Measurements from ENCODE around the gene ERP44.

ERP44 gene

DNA sequence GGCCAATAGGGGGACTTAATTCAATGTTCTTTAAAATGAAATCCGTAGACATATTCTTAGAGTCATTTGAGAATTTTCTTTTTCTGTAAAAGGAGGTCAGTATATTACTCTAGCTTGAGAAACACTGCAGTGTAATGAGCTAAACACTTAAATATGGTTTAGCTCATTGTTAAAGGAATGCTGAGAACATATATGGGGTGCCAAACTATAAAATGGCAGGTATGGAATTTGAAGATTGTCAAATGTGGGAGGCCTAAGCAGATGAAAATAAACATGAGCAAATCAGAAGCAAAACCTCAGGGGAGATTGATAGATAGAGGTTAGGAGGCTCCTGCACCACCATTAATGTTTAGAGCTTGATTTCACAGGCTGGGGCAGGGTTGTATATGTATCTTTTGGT is 134.5 kb downstream of the ERP44 start:
- Histone ChIP-seq H3K4me3 (ENCODE audit: control insufficient read depth in 1 of 7, extremely low read depth in 1 of 7, insufficient read depth in 4 of 7, low read depth in 2 of 7, low read length in 6 of 7) (no peak overlapping the region), H3K27me3 (replicated peaks in 2 of 5; ENCODE audit: control insufficient read depth in 4 of 5, insufficient read depth in 5 of 5, low read length in 4 of 5) (no peaks in the 10 kb centered on the region), H3K27ac (ENCODE audit: insufficient read depth in 1 of 2, low read depth in 1 of 2, low read length in 2 of 2, poor library complexity in 1 of 2, severe bottlenecking in 2 of 2) (no peak overlapping the region), H3K9me3 (ENCODE audit: control extremely low read depth in 1 of 5, control insufficient read depth in 4 of 5, insufficient read depth in 2 of 5, low read depth in 1 of 5, low read length in 4 of 5) (no peaks in the 10 kb centered on the region), H3K36me3 (ENCODE audit: control insufficient read depth in 4 of 4, insufficient read depth in 4 of 4, low read length in 3 of 4) (peaks cover 5 to 37% (median 19%) of the 10 kb centered on the region in 4 experiments), H3K4me1 (ENCODE audit: control extremely low read depth in 1 of 4, control insufficient read depth in 4 of 4, insufficient read depth in 4 of 4, low read length in 3 of 4) (no peaks in the 10 kb centered on the region)
- no peak for DNase-seq
- ChIA-PET CTCF (no interaction called here), POLR2A (no interaction called here)
- 100% methylated on average over 1 of the region's 1 CpG for WGBS (ENCODE audit: insufficient coverage)

- Histone ChIP-seq H3K4me1 (ENCODE audit: control extremely low read depth in 1 of 4, control insufficient read depth in 4 of 4, insufficient read depth in 4 of 4, low read length in 3 of 4) (no peaks in the 10 kb centered on the region), H3K4me3 (ENCODE audit: control insufficient read depth in 1 of 7, extremely low read depth in 1 of 7, insufficient read depth in 4 of 7, low read depth in 2 of 7, low read length in 6 of 7) (no peak overlapping the region), H3K36me3 (ENCODE audit: control insufficient read depth in 4 of 4, insufficient read depth in 4 of 4, low read length in 3 of 4) (peaks cover 2 to 25% (median 12%) of the 10 kb centered on the region in 4 experiments), H3K27me3 (replicated peaks in 2 of 5; ENCODE audit: control insufficient read depth in 4 of 5, insufficient read depth in 5 of 5, low read length in 4 of 5) (no peaks in the 10 kb centered on the region), H3K9me3 (ENCODE audit: control extremely low read depth in 1 of 5, control insufficient read depth in 4 of 5, insufficient read depth in 2 of 5, low read depth in 1 of 5, low read length in 4 of 5) (no peaks in the 10 kb centered on the region), H3K27ac (ENCODE audit: insufficient read depth in 1 of 2, low read depth in 1 of 2, low read length in 2 of 2, poor library complexity in 1 of 2, severe bottlenecking in 2 of 2) (no peak overlapping the region)
- no peak for DNase-seq
- no CpG with 5 or more reads among the region's 1 CpG for WGBS (ENCODE audit: insufficient coverage)
- POLR2A ChIA-PET = no interaction called here
- CTCF ChIA-PET = interaction anchor here (0.8 to 1.6 kb wide), 2 partner anchors 16 to 138 kb away, joined by 3 to 4 read pairs; no protein-coding TSS in a partner anchor
Measured at GRCh38 chr9:99962680-99963261, 136.0 kb downstream of the ERP44 start.

- Histone ChIP-seq H3K36me3 (ENCODE audit: control insufficient read depth in 4 of 4, insufficient read depth in 4 of 4, low read length in 3 of 4) (peaks cover 10 to 17% (median 10%) of the 10 kb centered on the region in 4 experiments), H3K4me3 (ENCODE audit: control insufficient read depth in 1 of 7, extremely low read depth in 1 of 7, insufficient read depth in 4 of 7, low read depth in 2 of 7, low read length in 6 of 7) (no peak overlapping the region), H3K27ac (ENCODE audit: insufficient read depth in 1 of 2, low read depth in 1 of 2, low read length in 2 of 2, poor library complexity in 1 of 2, severe bottlenecking in 2 of 2) (no peak overlapping the region), H3K27me3 (replicated peaks in 2 of 5; ENCODE audit: control insufficient read depth in 4 of 5, insufficient read depth in 5 of 5, low read length in 4 of 5) (no peaks in the 10 kb centered on the region), H3K9me3 (ENCODE audit: control extremely low read depth in 1 of 5, control insufficient read depth in 4 of 5, insufficient read depth in 2 of 5, low read depth in 1 of 5, low read length in 4 of 5) (peaks cover 0 to 3% (median 0%) of the 10 kb centered on the region in 5 experiments), H3K4me1 (ENCODE audit: control extremely low read depth in 1 of 4, control insufficient read depth in 4 of 4, insufficient read depth in 4 of 4, low read length in 3 of 4) (peaks cover 0 to 5% (median 1%) of the 10 kb centered on the region in 4 experiments)
- no peak for DNase-seq
- WGBS (ENCODE audit: insufficient coverage) = no CpG with 5 or more reads among the region's 4 CpGs
- POLR2A ChIA-PET = no interaction called here
- CTCF ChIA-PET = no interaction called here
Measured at GRCh38 chr9:99955606-99956005, 143.2 kb downstream of the ERP44 start.

GRCh38 chr9:99954819-99955218 is 144.0 kb downstream of the ERP44 start:
- WGBS (ENCODE audit: insufficient coverage) = no CpG with 5 or more reads among the region's 1 CpG
- Histone ChIP-seq H3K27me3 (replicated peaks in 2 of 5; ENCODE audit: control insufficient read depth in 4 of 5, insufficient read depth in 5 of 5, low read length in 4 of 5) (no peaks in the 10 kb centered on the region), H3K4me1 (ENCODE audit: control extremely low read depth in 1 of 4, control insufficient read depth in 4 of 4, insufficient read depth in 4 of 4, low read length in 3 of 4) (peaks cover 0 to 5% (median 1%) of the 10 kb centered on the region in 4 experiments), H3K9me3 (ENCODE audit: control extremely low read depth in 1 of 5, control insufficient read depth in 4 of 5, insufficient read depth in 2 of 5, low read depth in 1 of 5, low read length in 4 of 5) (peaks cover 0 to 3% (median 0%) of the 10 kb centered on the region in 5 experiments), H3K4me3 (ENCODE audit: control insufficient read depth in 1 of 7, extremely low read depth in 1 of 7, insufficient read depth in 4 of 7, low read depth in 2 of 7, low read length in 6 of 7) (no peak overlapping the region), H3K36me3 (ENCODE audit: control insufficient read depth in 4 of 4, insufficient read depth in 4 of 4, low read length in 3 of 4) (peaks cover 10 to 16% (median 10%) of the 10 kb centered on the region in 4 experiments), H3K27ac (ENCODE audit: insufficient read depth in 1 of 2, low read depth in 1 of 2, low read length in 2 of 2, poor library complexity in 1 of 2, severe bottlenecking in 2 of 2) (no peak overlapping the region)
- POLR2A ChIA-PET = no interaction called here
- no peak for DNase-seq
- CTCF ChIA-PET = no interaction called here

- Histone ChIP-seq H3K4me3 (ENCODE audit: control insufficient read depth in 1 of 7, extremely low read depth in 1 of 7, insufficient read depth in 4 of 7, low read depth in 2 of 7, low read length in 6 of 7) (no peak overlapping the region), H3K27me3 (replicated peaks in 2 of 5; ENCODE audit: control insufficient read depth in 4 of 5, insufficient read depth in 5 of 5, low read length in 4 of 5) (no peaks in the 10 kb centered on the region), H3K27ac (ENCODE audit: insufficient read depth in 1 of 2, low read depth in 1 of 2, low read length in 2 of 2, poor library complexity in 1 of 2, severe bottlenecking in 2 of 2) (no peak overlapping the region), H3K9me3 (ENCODE audit: control extremely low read depth in 1 of 5, control insufficient read depth in 4 of 5, insufficient read depth in 2 of 5, low read depth in 1 of 5, low read length in 4 of 5) (peaks cover 0 to 3% (median 0%) of the 10 kb centered on the region in 5 experiments), H3K36me3 (ENCODE audit: control insufficient read depth in 4 of 4, insufficient read depth in 4 of 4, low read length in 3 of 4) (peaks cover 10 to 16% (median 10%) of the 10 kb centered on the region in 4 experiments), H3K4me1 (ENCODE audit: control extremely low read depth in 1 of 4, control insufficient read depth in 4 of 4, insufficient read depth in 4 of 4, low read length in 3 of 4) (peaks cover 0 to 5% (median 1%) of the 10 kb centered on the region in 4 experiments)
- POLR2A ChIA-PET = no interaction called here
- CTCF ChIA-PET = no interaction called here
- DNase-seq = peak; percentile 18 to 67 (median 66)
- no CpG with 5 or more reads among the region's 3 CpGs for WGBS (ENCODE audit: insufficient coverage)
Measured at GRCh38 chr9:99953861-99954507, 144.8 kb downstream of the ERP44 start.

DNA sequence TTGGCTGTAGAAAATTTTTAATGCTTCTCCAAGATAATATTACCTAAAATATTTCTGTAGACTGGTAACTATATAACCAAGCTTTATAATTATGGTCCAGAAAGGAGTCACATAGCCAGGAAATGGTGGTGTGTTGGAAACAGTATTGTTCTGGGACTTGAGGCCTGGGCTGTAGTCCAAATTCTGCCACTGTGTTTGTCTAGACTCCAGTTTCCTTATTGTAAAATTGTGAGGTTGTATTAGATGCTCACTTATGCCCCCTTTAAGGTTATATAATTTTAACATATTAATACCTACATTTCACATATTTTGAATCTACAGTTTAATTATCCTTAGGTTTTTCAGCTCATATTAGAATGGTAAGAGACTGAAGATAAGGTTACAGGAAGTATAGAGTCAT is 149.9 kb downstream of the ERP44 start:
- peak in 1 of 3 donors; percentile 8 for DNase-seq
- ChIA-PET POLR2A (no interaction called here), CTCF (interaction anchor here (0.8 to 1.7 kb wide), 2 partner anchors 25 to 119 kb away, joined by 3 to 5 read pairs; no protein-coding TSS in a partner anchor)
- H3K4me3 ChIP-seq (ENCODE audit: control insufficient read depth in 1 of 7, extremely low read depth in 1 of 7, insufficient read depth in 4 of 7, low read depth in 2 of 7, low read length in 6 of 7) = no peak overlapping the region
- H3K27ac ChIP-seq (ENCODE audit: insufficient read depth in 1 of 2, low read depth in 1 of 2, low read length in 2 of 2, poor library complexity in 1 of 2, severe bottlenecking in 2 of 2) = no peak overlapping the region
- H3K36me3 ChIP-seq (ENCODE audit: control insufficient read depth in 4 of 4, insufficient read depth in 4 of 4, low read length in 3 of 4) = peaks cover 8 to 21% (median 10%) of the 10 kb centered on the region in 4 experiments
- peaks cover 0 to 3% (median 0%) of the 10 kb centered on the region in 5 experiments for H3K9me3 ChIP-seq (ENCODE audit: control extremely low read depth in 1 of 5, control insufficient read depth in 4 of 5, insufficient read depth in 2 of 5, low read depth in 1 of 5, low read length in 4 of 5)
- H3K27me3 ChIP-seq (replicated peaks in 2 of 5; ENCODE audit: control insufficient read depth in 4 of 5, insufficient read depth in 5 of 5, low read length in 4 of 5) = no peaks in the 10 kb centered on the region
- peaks cover 0 to 5% (median 3%) of the 10 kb centered on the region in 4 experiments for H3K4me1 ChIP-seq (ENCODE audit: control extremely low read depth in 1 of 4, control insufficient read depth in 4 of 4, insufficient read depth in 4 of 4, low read length in 3 of 4)

DNA sequence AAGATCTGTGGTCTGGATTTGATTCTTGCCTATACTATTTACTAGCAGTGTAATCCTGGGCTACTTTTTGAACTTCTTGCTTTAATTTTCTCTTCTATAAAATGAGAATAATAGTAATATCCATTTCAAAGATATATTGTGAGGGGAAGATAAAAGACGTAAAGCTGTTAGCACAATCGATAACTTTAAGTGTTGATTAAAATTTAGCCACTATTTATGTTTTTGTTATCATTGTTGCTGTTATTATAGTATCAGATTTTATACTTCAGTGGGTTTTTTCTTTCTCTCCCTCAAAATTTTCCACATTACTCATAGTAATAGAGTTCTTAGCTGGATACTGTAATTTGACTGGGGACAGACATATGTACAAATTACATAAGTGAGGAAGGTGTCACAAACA is 150.3 kb downstream of the ERP44 start:
- no peak for DNase-seq
- H3K9me3 ChIP-seq (ENCODE audit: control extremely low read depth in 1 of 5, control insufficient read depth in 4 of 5, insufficient read depth in 2 of 5, low read depth in 1 of 5, low read length in 4 of 5) = peaks cover 0 to 4% (median 0%) of the 10 kb centered on the region in 5 experiments
- no CpG with 5 or more reads among the region's 2 CpGs for WGBS (ENCODE audit: insufficient coverage)
- H3K4me1 ChIP-seq (ENCODE audit: control extremely low read depth in 1 of 4, control insufficient read depth in 4 of 4, insufficient read depth in 4 of 4, low read length in 3 of 4) = peaks cover 0 to 2% (median 1%) of the 10 kb centered on the region in 4 experiments
- H3K36me3 ChIP-seq (ENCODE audit: control insufficient read depth in 4 of 4, insufficient read depth in 4 of 4, low read length in 3 of 4) = peaks cover 8 to 21% (median 10%) of the 10 kb centered on the region in 4 experiments
- CTCF ChIA-PET = interaction anchor here (1.7 kb wide), 1 partner anchor 118 kb away, joined by 5 read pairs; no protein-coding TSS in a partner anchor
- POLR2A ChIA-PET = no interaction called here
- H3K27ac ChIP-seq (ENCODE audit: insufficient read depth in 1 of 2, low read depth in 1 of 2, low read length in 2 of 2, poor library complexity in 1 of 2, severe bottlenecking in 2 of 2) = no peak overlapping the region
- no peak overlapping the region for H3K4me3 ChIP-seq (ENCODE audit: control insufficient read depth in 1 of 7, extremely low read depth in 1 of 7, insufficient read depth in 4 of 7, low read depth in 2 of 7, low read length in 6 of 7)
- no peaks in the 10 kb centered on the region for H3K27me3 ChIP-seq (replicated peaks in 2 of 5; ENCODE audit: control insufficient read depth in 4 of 5, insufficient read depth in 5 of 5, low read length in 4 of 5)
